Spleen (tissue), 11 donors: ENCODE data around the gene KRTAP4-4. TPM values are rescaled to one million over a fixed set of nuclear protein-coding genes. Genes with fewer than 3 reads are reported as not detected.

ENCODE experiments used
- DNase-seq: peaks from one replicate; pipeline ENCODE4 v3.0.0-alpha.2; 2020
- H3K27ac ChIP-seq, 8 donors: fragments of 200-600 bp; sonication (generic) in 7 of 8; 1 replicate in 4 of 8; 2 replicates in 4 of 8; pipeline versions ENCODE4 v1.5.0 to v1.8.0; 2016 to 2021; ENCODE audit warnings: inconsistent platforms in 4 of 8, mild to moderate bottlenecking in 4 of 8, moderate library complexity in 1 of 8
- H3K27me3 ChIP-seq, 7 donors: fragments of 200-600 bp; sonication (generic) in 6 of 7; replicated peaks in 1 of 7; 1 replicate in 4 of 7; 2 replicates in 3 of 7; pipeline versions ENCODE4 v1.5.0 to v1.8.0; 2016 to 2021; ENCODE audit warnings: inconsistent platforms in 3 of 7, mild to moderate bottlenecking in 1 of 7
- H3K36me3 ChIP-seq, 6 donors: fragments of 200-600 bp; sonication (generic) in 5 of 6; 1 replicate in 4 of 6; 2 replicates in 2 of 6; pipeline versions ENCODE4 v1.5.0 to v1.8.0; 2016 to 2021; ENCODE audit warnings: inconsistent platforms in 2 of 6
- H3K4me1 ChIP-seq, 6 donors: fragments of 200-600 bp; sonication (generic) in 5 of 6; 1 replicate in 3 of 6; 2 replicates in 3 of 6; pipeline versions ENCODE4 v1.5.0 to v1.8.0; 2016 to 2021; ENCODE audit warnings: inconsistent platforms in 3 of 6
- H3K4me3 ChIP-seq, 8 donors: fragments of 200-600 bp; sonication (generic) in 7 of 8; 1 replicate in 4 of 8; 2 replicates in 4 of 8; pipeline versions ENCODE4 v1.5.0 to v1.8.0; 2016 to 2021; ENCODE audit warnings: inconsistent platforms in 4 of 8, mild to moderate bottlenecking in 4 of 8, moderate library complexity in 2 of 8
- H3K9me3 ChIP-seq, 8 donors: fragments of 200-600 bp; sonication (generic) in 7 of 8; 1 replicate in 4 of 8; 2 replicates in 4 of 8; pipeline versions ENCODE4 v1.5.0 to v1.8.0; 2016 to 2021; ENCODE audit warnings: inconsistent platforms in 4 of 8
- CTCF ChIP-seq, 11 experiments: fragments of 200-600 bp in 7 of 11; fragments of 450-650 bp in 4 of 11; sonication (generic) in 4 of 11; IDR thresholded peaks in 8 of 11; conservative IDR thresholded peaks in 3 of 11; 1 replicate in 7 of 11; 2 replicates in 4 of 11; pipeline versions ENCODE4 v1.4.0 to v1.8.0; 2016 to 2021; ENCODE audit warnings: antibody characterized with exemption in 11 of 11, inconsistent platforms in 4 of 11, mild to moderate bottlenecking in 1 of 11
- POLR2A ChIP-seq, 3 donors: fragments of 450-650 bp; IDR thresholded peaks; one replicate each; pipeline ENCODE4 v1.5.1; 2017; ENCODE audit warnings: antibody characterized with exemption in 3 of 3, mild to moderate bottlenecking in 1 of 3
- POLR2AphosphoS5 ChIP-seq, 3 donors: sonication (generic); formaldehyde crosslinking; IDR thresholded peaks; one replicate each; pipeline ENCODE4 v1.5.1; 2017; ENCODE audit warnings: antibody characterized with exemption in 3 of 3
- WGBS, 5 donors: extraction: QIAGEN DNeasy Blood & Tissue Kit in 3 of 5; methylation state at CpG; one replicate each; pipeline versions ENCODE4 v1.1.5 to v1.1.7; 2013 to 2018; 5-methylcytosine and 5-hydroxymethylcytosine counted together
- intact Hi-C: fragments of 100-400 bp; cut with DNase I; formaldehyde crosslinking; loops from one replicate; pipeline ENCODE4 v1.15.0; 2023; ENCODE audit warnings: low total_unique reads
- polyA plus RNA-seq, 3 donors: library from polyadenylated mRNA; stranded (reverse); fragments of 200-250 nt; gene quantifications; one replicate each; pipeline ENCODE4 v1.2.1, GENCODE V29; 2013
- total RNA-seq, 7 donors: library from RNA; depleted of rRNA in 3 of 7; stranded (reverse); fragments of >200 nt in 3 of 7; fragmentation: NEBNext Ultra II Directional in 4 of 7; extraction: Animal tissue kit (Norgen Biotek cat#: 25700) in 4 of 7; gene quantifications; one replicate each; pipeline versions ENCODE4 v1.1.0 to v1.2.1, GENCODE V29; 2016 to 2021
- donor health status: healthy with polysubstance abuse.
- donor health status: DM: no; HTN: no; CAD: no; lungs with moderate emphysema.
- donor health status: DM: no; HTN: no; CAD: no.
- donor health status: Bipolar disorder and iron deficiency.
- donor health status: healthy.
- donor health status: DM: no; HTN: no; CAD: no.
- donor health status: DM: yes; HTN: yes; CAD: no.

The KRTAP4-4 gene
- total and polyA plus RNA-seq, 10 donors = not detected

GRCh38 chr17:41177727-41178271 lies 17.3 kb upstream of the KRTAP4-4 start, which contains the start of gene KRTAP4-2:
TSS of gene KRTAP4-2 (minus strand) at chr17:41178221. CDS start at chr17:41178164, 57 bp downstream.
- Histone ChIP-seq H3K36me3 (no peaks in the 10 kb centered on the region), H3K4me1 (peaks cover 6 to 32% (median 20%) of the 10 kb centered on the region in 6 donors), H3K27me3 (no peaks in the 10 kb centered on the region), H3K4me3 (no peak within 1 kb of the TSS), H3K9me3 (no peaks in the 10 kb centered on the region), H3K27ac (no peak within 1 kb of the TSS)
- no peak for TF ChIP-seq CTCF (IDR thresholded peaks at IDR 0.05 in 8 of 11, conservative IDR thresholded peaks at IDR 0.05 in 3 of 11)
- TF ChIP-seq POLR2A (IDR thresholded peaks at IDR 0.05) = no peak
- no peak for TF ChIP-seq POLR2AphosphoS5 (IDR thresholded peaks at IDR 0.05)
- WGBS, 5 donors = 90 to 97% (median 92%) methylated on average over 4 to 7 of the region's 7 CpGs
- intact Hi-C loops = no loop called here
- DNase-seq = no peak

GRCh38 chr17:41176744-41177387 lies 16.3 kb upstream of the KRTAP4-4 start:
- Histone ChIP-seq H3K27ac (no peak overlapping the region), H3K4me1 (peaks cover 6 to 32% (median 20%) of the 10 kb centered on the region in 6 donors), H3K36me3 (no peaks in the 10 kb centered on the region), H3K4me3 (no peak overlapping the region), H3K9me3 (no peaks in the 10 kb centered on the region), H3K27me3 (no peaks in the 10 kb centered on the region)
- WGBS, 5 donors = 63 to 73% (median 65%) methylated on average over 3 of the region's 3 CpGs
- intact Hi-C loops = no loop called here
- no peak for DNase-seq
- TF ChIP-seq CTCF (IDR thresholded peaks at IDR 0.05 in 8 of 11, conservative IDR thresholded peaks at IDR 0.05 in 3 of 11) = no peak
- no peak for TF ChIP-seq POLR2AphosphoS5 (IDR thresholded peaks at IDR 0.05)
- no peak for TF ChIP-seq POLR2A (IDR thresholded peaks at IDR 0.05)

GRCh38 chr17:41171886-41172285 lies 11.3 kb upstream of the KRTAP4-4 start:
- DNase-seq = no peak
- no peaks in the 10 kb centered on the region for H3K36me3 ChIP-seq
- no peak overlapping the region for H3K4me3 ChIP-seq
- TF ChIP-seq POLR2A (IDR thresholded peaks at IDR 0.05) (no peak), POLR2AphosphoS5 (IDR thresholded peaks at IDR 0.05) (no peak), CTCF (IDR thresholded peaks at IDR 0.05 in 8 of 11, conservative IDR thresholded peaks at IDR 0.05 in 3 of 11) (no peak)
- WGBS, 5 donors = 68 to 89% (median 79%) methylated on average over 2 of the region's 2 CpGs
- no peaks in the 10 kb centered on the region for H3K27me3 ChIP-seq
- H3K27ac ChIP-seq = no peak overlapping the region
- no peaks in the 10 kb centered on the region for H3K9me3 ChIP-seq
- intact Hi-C loops = no loop called here
- peaks cover 3 to 16% (median 11%) of the 10 kb centered on the region in 6 donors for H3K4me1 ChIP-seq

- no peaks in the 10 kb centered on the region for H3K36me3 ChIP-seq
- no peaks in the 10 kb centered on the region for H3K9me3 ChIP-seq
- H3K4me3 ChIP-seq = no peak within 1 kb of the TSS
- H3K4me1 ChIP-seq = no peaks in the 10 kb centered on the region
- DNase-seq = no peak
- H3K27me3 ChIP-seq = no peaks in the 10 kb centered on the region
- intact Hi-C loops = no loop called here
- TF ChIP-seq POLR2AphosphoS5 (IDR thresholded peaks at IDR 0.05) = no peak
- no peak for TF ChIP-seq POLR2A (IDR thresholded peaks at IDR 0.05)
- WGBS, 5 donors = 52 to 88% (median 61%) methylated on average over 1 of the region's 1 CpG
- no peak within 1 kb of the TSS for H3K27ac ChIP-seq
Measured at GRCh38 chr17:41168121-41168520, 7.6 kb upstream of the KRTAP4-4 start, which contains the start of gene KRTAP4-3. TSS of gene KRTAP4-3 (minus strand) at chr17:41168221. CDS start at chr17:41168172, 49 bp downstream.
